Measurements from ENCODE around the gene BANP.
"Not testable (repeated sequence)": the region's sequence is repeated elsewhere in the genome, so short reads cannot be mapped to it uniquely, and the experiment has no call there.

Gene BANP

GRCh38 chr16:88086571-88087516 lies 135.6 kb downstream of the BANP start:
- DNase-seq (ENCODE audit: low read depth in 1 of 2, low spot score in 1 of 2): no peak

GRCh38 chr16:88087517-88087877 lies 136.3 kb downstream of the BANP start:
- TF ChIP-seq JUND (IDR thresholded peaks at IDR 0.05; ENCODE audit: low read depth): no peak
- in situ Hi-C loops (cut with HindIII; ENCODE audit: low pct_unique_long_range_greater_than_20kb, low sequenced_read_pairs): no loop called here
- DNase-seq (ENCODE audit: low read depth in 1 of 2, low spot score in 1 of 2): no peak

More at GRCh38 chr16:88086571-88087516, 135.6 kb downstream of the BANP start:
- in situ Hi-C loops (cut with HindIII; ENCODE audit: low pct_unique_long_range_greater_than_20kb, low sequenced_read_pairs): no loop called here
- TF ChIP-seq JUND (IDR thresholded peaks at IDR 0.05; ENCODE audit: low read depth): no peak

- peak in 1 of 2 experiments; percentile 17 for DNase-seq (ENCODE audit: low read depth in 1 of 2, low spot score in 1 of 2)
- in situ Hi-C loops (cut with HindIII; ENCODE audit: low pct_unique_long_range_greater_than_20kb, low sequenced_read_pairs): no loop called here
- no peak for TF ChIP-seq JUND (IDR thresholded peaks at IDR 0.05; ENCODE audit: low read depth)
Measured at GRCh38 chr16:88088161-88088581, 136.9 kb downstream of the BANP start.

- DNase-seq (ENCODE audit: low read depth in 1 of 2, low spot score in 1 of 2); in situ Hi-C loops (cut with HindIII; ENCODE audit: low pct_unique_long_range_greater_than_20kb, low sequenced_read_pairs): not testable (repeated sequence)
Measured at GRCh38 chr16:88088611-88089010, 137.4 kb downstream of the BANP start.

DNA sequence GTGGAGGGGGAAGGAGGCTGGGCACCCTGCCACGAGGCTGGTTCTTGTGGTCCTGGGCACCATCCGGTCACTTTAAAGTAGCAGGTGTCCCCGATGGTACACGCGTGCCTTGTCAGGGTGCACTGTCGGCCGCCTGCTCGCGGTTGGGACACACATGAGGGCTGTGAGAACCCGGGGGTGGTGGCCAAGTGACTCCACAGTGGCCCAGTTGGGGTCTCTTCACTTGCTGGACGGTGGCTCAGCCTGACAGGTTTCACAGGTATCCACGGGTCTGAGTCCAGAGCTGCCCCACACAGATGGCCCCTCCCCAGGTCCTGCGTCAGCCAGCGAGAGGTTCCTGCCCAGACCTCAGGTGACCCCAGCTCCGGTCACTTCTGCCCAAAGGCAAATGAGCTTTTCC lies 137.8 kb downstream of the BANP start:
- DNase-seq (ENCODE audit: low read depth in 1 of 2, low spot score in 1 of 2); in situ Hi-C loops (cut with HindIII; ENCODE audit: low pct_unique_long_range_greater_than_20kb, low sequenced_read_pairs): not testable (repeated sequence)

- in situ Hi-C loops (cut with HindIII; ENCODE audit: low pct_unique_long_range_greater_than_20kb, low sequenced_read_pairs): not testable (repeated sequence)
Measured at GRCh38 chr16:88089632-88090376, 138.6 kb downstream of the BANP start.

GRCh38 chr16:88090377-88091175 lies 139.3 kb downstream of the BANP start:
- DNase-seq (ENCODE audit: low read depth in 1 of 2, low spot score in 1 of 2); in situ Hi-C loops (cut with HindIII; ENCODE audit: low pct_unique_long_range_greater_than_20kb, low sequenced_read_pairs): not testable (repeated sequence)

More at GRCh38 chr16:88089632-88090376, 138.6 kb downstream of the BANP start:
- not testable (repeated sequence) for DNase-seq (ENCODE audit: low read depth in 1 of 2, low spot score in 1 of 2)

GRCh38 chr16:88091221-88091971 lies 140.2 kb downstream of the BANP start:
- DNase-seq (ENCODE audit: low read depth in 1 of 2, low spot score in 1 of 2); in situ Hi-C loops (cut with HindIII; ENCODE audit: low pct_unique_long_range_greater_than_20kb, low sequenced_read_pairs): not testable (repeated sequence)

GRCh38 chr16:88091972-88092302 lies 140.7 kb downstream of the BANP start:
- DNase-seq (ENCODE audit: low read depth in 1 of 2, low spot score in 1 of 2); in situ Hi-C loops (cut with HindIII; ENCODE audit: low pct_unique_long_range_greater_than_20kb, low sequenced_read_pairs): not testable (repeated sequence)

GRCh38 chr16:88092791-88093555 lies 141.7 kb downstream of the BANP start:
- in situ Hi-C loops (cut with HindIII; ENCODE audit: low pct_unique_long_range_greater_than_20kb, low sequenced_read_pairs); DNase-seq (ENCODE audit: low read depth in 1 of 2, low spot score in 1 of 2): not testable (repeated sequence)

DNA sequence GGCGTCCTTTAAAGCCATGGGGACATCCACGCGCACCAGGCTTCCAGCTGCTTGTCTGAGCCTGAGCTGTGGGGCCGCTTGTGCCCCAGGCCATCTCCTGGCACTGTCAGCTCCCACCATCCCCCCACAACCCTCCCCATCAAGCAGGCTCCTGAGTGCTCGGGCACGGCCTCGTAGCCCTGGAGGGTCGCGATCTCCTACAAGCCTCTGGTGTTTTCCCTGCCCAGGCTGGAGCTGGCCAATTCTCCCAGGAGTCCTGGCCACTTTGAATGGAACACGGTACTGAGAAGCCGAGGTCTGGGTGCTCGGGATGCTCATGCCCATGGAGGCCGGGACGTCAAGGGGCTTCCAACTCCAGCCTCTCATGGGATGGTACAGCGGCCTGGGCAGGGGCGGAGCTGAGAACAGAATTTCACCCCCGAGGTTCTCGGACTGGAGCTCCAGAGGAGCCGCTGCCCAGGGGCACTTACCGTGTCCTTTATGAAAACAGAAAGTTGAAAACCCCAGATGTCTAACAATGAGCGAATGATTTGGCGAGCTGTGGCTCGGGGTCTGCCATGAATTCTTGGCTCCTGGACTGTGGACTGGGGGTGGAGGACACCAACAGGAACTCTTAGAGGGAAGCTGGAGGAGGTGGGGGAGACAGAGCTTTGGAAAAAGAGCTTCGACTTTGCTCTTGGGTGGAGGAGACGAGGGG lies 142.5 kb downstream of the BANP start:
- DNase-seq (ENCODE audit: low read depth in 1 of 2, low spot score in 1 of 2); in situ Hi-C loops (cut with HindIII; ENCODE audit: low pct_unique_long_range_greater_than_20kb, low sequenced_read_pairs): not testable (repeated sequence)

GRCh38 chr16:88094253-88094575 lies 143.0 kb downstream of the BANP start:
- in situ Hi-C loops (cut with HindIII; ENCODE audit: low pct_unique_long_range_greater_than_20kb, low sequenced_read_pairs): not testable (repeated sequence)

GRCh38 chr16:88094900-88095299 lies 143.7 kb downstream of the BANP start:
- in situ Hi-C loops (cut with HindIII; ENCODE audit: low pct_unique_long_range_greater_than_20kb, low sequenced_read_pairs): not testable (repeated sequence)

More at GRCh38 chr16:88094253-88094575, 143.0 kb downstream of the BANP start:
- DNase-seq (ENCODE audit: low read depth in 1 of 2, low spot score in 1 of 2): not testable (repeated sequence)

GRCh38 chr16:88096659-88097058 lies 145.4 kb downstream of the BANP start:
- DNase-seq (ENCODE audit: low read depth in 1 of 2, low spot score in 1 of 2); in situ Hi-C loops (cut with HindIII; ENCODE audit: low pct_unique_long_range_greater_than_20kb, low sequenced_read_pairs): not testable (repeated sequence)

More at GRCh38 chr16:88094900-88095299, 143.7 kb downstream of the BANP start:
- DNase-seq (ENCODE audit: low read depth in 1 of 2, low spot score in 1 of 2): not testable (repeated sequence)

GRCh38 chr16:88098731-88099562 lies 147.7 kb downstream of the BANP start:
- DNase-seq (ENCODE audit: low read depth in 1 of 2, low spot score in 1 of 2); in situ Hi-C loops (cut with HindIII; ENCODE audit: low pct_unique_long_range_greater_than_20kb, low sequenced_read_pairs): not testable (repeated sequence)
